PC-3 (cell line): ENCODE measurements around the gene XPO5. TPM values are rescaled to one million over a fixed set of nuclear protein-coding genes. Genes with fewer than 3 reads are reported as not detected.
A peak's percentile ranks its signal among the peaks of the same experiment; 100 is the strongest.

Experiments used
- ATAC-seq: fragments of 200-7000 bp; cut with Tn5 transposase; 2 replicates; pipeline ENCODE4 v1.9.1; 2020; ENCODE audit warnings: mild to moderate bottlenecking, moderate library complexity
- BruUV-seq: library from RNA; stranded (reverse); fragments of 400-500 nt; replicated peaks from 2 replicates; lab custom pipeline; 2021; lab: Mats Ljungman, UMichigan
- CTCF ChIA-PET: fragments of 300-600 bp; sonication (Branson Sonifier 250); formaldehyde crosslinking; loops from one replicate; lab custom pipeline; 2022; ENCODE audit warnings: antibody characterized with exemption; lab: Charles Lee
- POLR2A ChIA-PET: fragments of 300-600 bp; sonication (Branson Sonifier 250); formaldehyde crosslinking; loops from one replicate; lab custom pipeline; 2022; ENCODE audit warnings: antibody characterized with exemption; ENCODE audit not compliant: unreplicated experiment; lab: Charles Lee
- DNase-seq: peaks from one replicate; pipeline ENCODE4 v3.0.0-alpha.2; 2015
- H2AFZ ChIP-seq: fragments of 300-600 bp; sonication (generic); 2 replicates; pipeline ENCODE4 v1.6.0; 2016; ENCODE audit warnings: antibody characterized with exemption, low read length
- H3F3A ChIP-seq: fragments of 300-600 bp; sonication (generic); one replicate; pipeline ENCODE4 v1.6.0; 2017; ENCODE audit warnings: antibody characterized with exemption, low read length, control low read depth, mild to moderate bottlenecking; ENCODE audit not compliant: unreplicated experiment
- H3K27ac ChIP-seq: fragments of 300-600 bp; sonication (generic); 2 replicates; pipeline ENCODE4 v1.5.1; 2016; ENCODE audit warnings: mild to moderate bottlenecking, low read length
- H3K27me3 ChIP-seq: fragments of 300-600 bp; sonication (generic); 2 replicates; pipeline ENCODE4 v1.6.1; 2016; ENCODE audit warnings: low read length, mixed read lengths
- H3K36me3 ChIP-seq: fragments of 300-600 bp; sonication (generic); 2 replicates; pipeline ENCODE4 v1.6.1; 2016; ENCODE audit warnings: low read depth, mixed run types, low read length, mixed read lengths
- H3K4me1 ChIP-seq: fragments of 300-600 bp; sonication (generic); 2 replicates; pipeline ENCODE4 v1.5.1; 2016; ENCODE audit warnings: low read length; ENCODE audit not compliant: insufficient read depth
- H3K4me2 ChIP-seq: fragments of 300-600 bp; sonication (generic); 2 replicates; pipeline ENCODE4 v1.6.0; 2016; ENCODE audit warnings: low read length
- H3K4me3 ChIP-seq: fragments of 300-600 bp; sonication (generic); 2 replicates; pipeline ENCODE4 v1.5.1; 2016; ENCODE audit warnings: mild to moderate bottlenecking, low read length, mixed read lengths
- H3K79me2 ChIP-seq: fragments of 300-600 bp; sonication (generic); 2 replicates; pipeline ENCODE4 v1.6.1; 2017; ENCODE audit warnings: low read length, mixed read lengths
- H3K9ac ChIP-seq: fragments of 300-600 bp; sonication (generic); 2 replicates; pipeline ENCODE4 v1.6.0; 2016; ENCODE audit warnings: mild to moderate bottlenecking, low read length
- H3K9me2 ChIP-seq: fragments of 300-600 bp; sonication (generic); replicated peaks from 2 replicates; pipeline ENCODE4 v1.6.1; 2016; ENCODE audit warnings: mixed run types, low read length, mixed read lengths
- H3K9me3 ChIP-seq: fragments of 300-600 bp; sonication (generic); 2 replicates; pipeline ENCODE4 v1.6.1; 2016; ENCODE audit warnings: low read length, mixed read lengths
- H4K20me1 ChIP-seq: fragments of 300-600 bp; sonication (generic); 2 replicates; pipeline ENCODE4 v1.6.1; 2016; ENCODE audit warnings: low read length, mixed read lengths
- EZH2 ChIP-seq: fragments of 300-600 bp; sonication (generic); IDR thresholded peaks from one replicate; pipeline ENCODE4 v1.6.1; 2017; ENCODE audit warnings: antibody characterized with exemption, mild to moderate bottlenecking, low read length; ENCODE audit not compliant: unreplicated experiment
- EZH2phosphoT487 ChIP-seq: fragments of 300-600 bp; sonication (generic); IDR thresholded peaks from 2 replicates; pipeline ENCODE4 v1.6.1; 2018; ENCODE audit warnings: mild to moderate bottlenecking, antibody characterized with exemption, low read length, borderline replicate concordance
- intact Hi-C: fragments of 100-400 bp; cut with micrococcal nuclease; formaldehyde crosslinking; loops from 2 replicates; pipeline ENCODE4 v1.9.0; 2023
- total RNA-seq: library from RNA; depleted of rRNA; stranded (reverse); fragments of >200 nt; gene quantifications from 2 replicates; pipeline ENCODE4 v1.2.3, GENCODE V29; 2014
- TF ChIP-seq, protein P1 (sequence below): fragments of 300-600 bp; sonication (generic); conservative IDR thresholded peaks from 2 replicates; pipeline ENCODE4 v1.5.1; 2017; ENCODE audit warnings: antibody characterized with exemption, low read depth, mild to moderate bottlenecking, low read length

XPO5 gene
- total RNA-seq, 1 experiment from 2014 or later: 42.3 TPM

DNA sequence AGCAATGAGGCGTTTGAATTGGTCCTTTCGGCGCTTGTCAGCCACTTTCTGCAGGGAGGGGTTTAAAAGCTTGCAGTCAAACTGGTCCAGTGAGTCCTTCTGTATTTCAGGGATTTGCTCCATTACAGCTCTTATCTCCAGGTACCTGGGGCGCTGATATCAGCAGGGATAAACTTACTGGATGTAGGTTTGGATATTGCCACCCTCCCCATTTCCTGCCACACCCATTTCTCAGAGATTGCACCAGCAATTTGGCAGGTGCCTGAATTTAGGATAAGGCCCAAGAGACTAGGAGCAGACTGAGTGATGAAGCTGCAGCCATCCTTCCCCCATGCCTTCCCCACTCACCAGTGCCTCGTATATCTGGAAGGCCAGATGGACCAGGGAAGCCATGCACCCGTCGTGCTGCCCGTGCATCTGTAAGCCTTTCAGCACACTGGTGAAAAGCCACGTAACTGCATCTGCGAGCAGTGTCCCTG lies 51.3 kb downstream of the XPO5 start:
- Histone ChIP-seq H2AFZ (no peak overlapping the region), H3K36me3 (peaks cover 90% of the 10 kb centered on the region), H3K27me3 (no peaks in the 10 kb centered on the region), H3K9me2 (no peaks in the 10 kb centered on the region), H3F3A (no peaks in the 10 kb centered on the region), H3K9ac (no peak overlapping the region), H3K4me3 (no peak overlapping the region), H3K9me3 (no peaks in the 10 kb centered on the region), H3K4me1 (no peaks in the 10 kb centered on the region), H4K20me1 (peaks cover 2% of the 10 kb centered on the region; the same call in 1 of the 2 replicates), H3K27ac (no peak overlapping the region), H3K4me2 (no peak overlapping the region), H3K79me2 (peaks cover 8% of the 10 kb centered on the region)
- BruUV-seq: no TSS peak
- intact Hi-C loops: no loop called here
- DNase-seq (no peak), ATAC-seq (peak; percentile 8; the same call in 1 of the 2 replicates)
- TF ChIP-seq, protein P1, sequence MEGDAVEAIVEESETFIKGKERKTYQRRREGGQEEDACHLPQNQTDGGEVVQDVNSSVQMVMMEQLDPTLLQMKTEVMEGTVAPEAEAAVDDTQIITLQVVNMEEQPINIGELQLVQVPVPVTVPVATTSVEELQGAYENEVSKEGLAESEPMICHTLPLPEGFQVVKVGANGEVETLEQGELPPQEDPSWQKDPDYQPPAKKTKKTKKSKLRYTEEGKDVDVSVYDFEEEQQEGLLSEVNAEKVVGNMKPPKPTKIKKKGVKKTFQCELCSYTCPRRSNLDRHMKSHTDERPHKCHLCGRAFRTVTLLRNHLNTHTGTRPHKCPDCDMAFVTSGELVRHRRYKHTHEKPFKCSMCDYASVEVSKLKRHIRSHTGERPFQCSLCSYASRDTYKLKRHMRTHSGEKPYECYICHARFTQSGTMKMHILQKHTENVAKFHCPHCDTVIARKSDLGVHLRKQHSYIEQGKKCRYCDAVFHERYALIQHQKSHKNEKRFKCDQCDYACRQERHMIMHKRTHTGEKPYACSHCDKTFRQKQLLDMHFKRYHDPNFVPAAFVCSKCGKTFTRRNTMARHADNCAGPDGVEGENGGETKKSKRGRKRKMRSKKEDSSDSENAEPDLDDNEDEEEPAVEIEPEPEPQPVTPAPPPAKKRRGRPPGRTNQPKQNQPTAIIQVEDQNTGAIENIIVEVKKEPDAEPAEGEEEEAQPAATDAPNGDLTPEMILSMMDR: no peak
- no peak for TF ChIP-seq EZH2phosphoT487
- no peak for TF ChIP-seq EZH2
- ChIA-PET CTCF (interaction anchor here (0.5 kb wide), 1 partner anchor 9 kb away, joined by 4 read pairs; no protein-coding TSS in a partner anchor), POLR2A (interaction anchor here (0.5 kb wide), 1 partner anchor 9 kb away, joined by 3 read pairs; no protein-coding TSS in a partner anchor)

DNA sequence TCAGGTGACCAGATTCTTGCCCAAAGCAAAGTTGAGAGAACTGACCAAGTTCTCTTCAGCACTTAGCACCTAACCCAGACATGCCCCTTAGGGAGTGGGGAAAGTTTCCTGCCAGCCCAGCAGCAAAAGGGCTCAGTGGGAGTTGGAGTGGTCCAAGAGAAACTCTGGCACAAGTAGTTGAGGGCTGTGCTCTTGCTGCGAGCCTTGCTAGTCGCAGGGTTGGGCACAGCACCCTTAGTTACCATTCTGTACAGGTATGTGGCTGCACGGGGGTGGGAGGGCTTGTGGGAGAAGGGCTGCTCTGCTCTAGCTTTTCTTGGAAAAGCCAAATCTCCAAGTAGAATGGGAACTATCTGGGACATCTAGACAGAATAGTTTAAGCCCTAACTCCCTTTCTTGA lies 52.6 kb downstream of the XPO5 start:
- Histone ChIP-seq H3K36me3 (peaks cover 89% of the 10 kb centered on the region), H3K79me2 (peaks cover 20% of the 10 kb centered on the region), H3K4me3 (no peak overlapping the region), H3K27ac (no peak overlapping the region), H4K20me1 (peaks cover 14% of the 10 kb centered on the region), H3K4me1 (peaks cover 4% of the 10 kb centered on the region; the same call in 1 of the 2 replicates), H3K9me3 (no peaks in the 10 kb centered on the region), H3K9ac (no peak overlapping the region), H3K9me2 (no peaks in the 10 kb centered on the region), H2AFZ (no peak overlapping the region), H3F3A (no peaks in the 10 kb centered on the region), H3K27me3 (no peaks in the 10 kb centered on the region), H3K4me2 (no peak overlapping the region)
- intact Hi-C loops: no loop called here
- BruUV-seq: no TSS peak
- ChIA-PET CTCF (no interaction called here), POLR2A (no interaction called here)
- ATAC-seq (no peak), DNase-seq (no peak)
- TF ChIP-seq EZH2phosphoT487: no peak
- TF ChIP-seq EZH2: no peak
- TF ChIP-seq, protein P1: no peak

DNA sequence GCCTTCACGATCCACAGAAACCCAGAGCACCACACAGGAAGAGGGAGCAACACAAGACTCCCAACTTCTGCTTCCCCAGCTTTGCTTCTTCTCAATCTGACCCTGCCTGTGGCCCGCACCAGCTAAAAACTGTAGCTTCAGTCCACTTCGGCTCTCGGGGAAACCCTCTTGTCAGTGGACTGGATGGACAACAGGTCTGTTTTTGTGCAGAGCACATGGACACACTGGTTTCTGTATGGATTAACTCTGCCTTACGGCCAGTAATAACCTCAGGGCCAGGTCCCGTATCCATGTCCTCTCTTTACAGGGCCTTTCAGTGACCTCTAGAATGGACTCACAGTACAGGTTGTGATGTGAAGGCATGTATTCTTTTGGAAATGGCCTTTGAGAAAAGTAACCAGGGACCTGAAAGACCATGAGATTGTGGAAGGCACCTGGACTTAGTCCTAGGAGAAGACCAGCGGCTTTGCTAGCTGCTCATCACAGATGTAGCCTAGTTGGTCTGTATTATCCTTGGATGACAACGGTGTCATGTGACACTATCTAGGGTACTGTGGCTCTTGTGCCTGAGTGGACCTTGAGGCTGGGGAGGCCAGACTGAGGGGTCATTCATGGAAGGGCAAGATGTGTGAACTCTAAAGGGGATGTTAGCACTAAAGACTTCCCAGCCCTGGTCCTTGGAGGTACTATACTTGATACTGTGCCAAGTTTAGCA lies 53.1 kb downstream of the XPO5 start:
- Histone ChIP-seq H3K27ac (no peak overlapping the region), H3K9me3 (no peaks in the 10 kb centered on the region), H3K36me3 (peaks cover 83% of the 10 kb centered on the region), H3K27me3 (no peaks in the 10 kb centered on the region), H3K4me1 (peaks cover 4% of the 10 kb centered on the region; the same call in 1 of the 2 replicates), H3F3A (no peaks in the 10 kb centered on the region), H3K4me3 (no peak overlapping the region), H3K9ac (no peak overlapping the region), H3K4me2 (no peak overlapping the region), H3K9me2 (no peaks in the 10 kb centered on the region), H3K79me2 (peaks cover 26% of the 10 kb centered on the region), H2AFZ (no peak overlapping the region), H4K20me1 (peaks cover 20% of the 10 kb centered on the region)
- no peak for ATAC-seq
- intact Hi-C loops: no loop called here
- no peak for DNase-seq
- ChIA-PET CTCF (no interaction called here), POLR2A (no interaction called here)
- TSS peak; percentile 10 for BruUV-seq
- no peak for TF ChIP-seq EZH2phosphoT487
- no peak for TF ChIP-seq EZH2
- TF ChIP-seq, protein P1: no peak
